Measurements from ENCODE around the gene NFRKB.

NFRKB gene

GRCh38 chr11:129922674-129923073 lies 27.3 kb upstream of the NFRKB start:
- DNase-seq (ENCODE audit: low spot score), result no peak
- TF ChIP-seq CTCF (IDR thresholded peaks at IDR 0.05; ENCODE audit: extremely low read depth, missing control alignments), result no peak

- no peak for TF ChIP-seq CTCF (IDR thresholded peaks at IDR 0.05; ENCODE audit: extremely low read depth, missing control alignments)
- no peak for DNase-seq (ENCODE audit: low spot score)
These were observed 23.0 kb upstream of the NFRKB start for GRCh38 chr11:129918361-129918760.

- TF ChIP-seq CTCF (IDR thresholded peaks at IDR 0.05; ENCODE audit: extremely low read depth, missing control alignments), result no peak
- no peak for DNase-seq (ENCODE audit: low spot score)
These were observed 21.9 kb upstream of the NFRKB start for GRCh38 chr11:129917231-129917630.

- no peak for DNase-seq (ENCODE audit: low spot score)
- no peak for TF ChIP-seq CTCF (IDR thresholded peaks at IDR 0.05; ENCODE audit: extremely low read depth, missing control alignments)
These were observed 15.9 kb upstream of the NFRKB start for GRCh38 chr11:129911298-129911697.

GRCh38 chr11:129910360-129910759 lies 15.0 kb upstream of the NFRKB start:
- TF ChIP-seq CTCF (IDR thresholded peaks at IDR 0.05; ENCODE audit: extremely low read depth, missing control alignments), result no peak

GRCh38 chr11:129905402-129905801 lies 10.0 kb upstream of the NFRKB start:
- no peak for DNase-seq (ENCODE audit: low spot score)
- TF ChIP-seq CTCF (IDR thresholded peaks at IDR 0.05; ENCODE audit: extremely low read depth, missing control alignments), result no peak

More at GRCh38 chr11:129910360-129910759, 15.0 kb upstream of the NFRKB start:
- DNase-seq (ENCODE audit: low spot score), result no peak

GRCh38 chr11:129896062-129896461 lies 684 bp upstream of the NFRKB start:
- DNase-seq (ENCODE audit: low spot score), result peak; percentile 13
- no peak for TF ChIP-seq CTCF (IDR thresholded peaks at IDR 0.05; ENCODE audit: extremely low read depth, missing control alignments)
